C1 segment of cervical spinal cord (tissue), 14 donors: ENCODE measurements around the gene CACTIN.

Experiments used
- DNase-seq, 14 donors: peaks; one replicate each; lab custom pipeline; 2025; lab: John Stamatoyannopoulos, UW

CACTIN gene

GRCh38 chr19:3610745-3611717, 15.6 kb downstream of the CACTIN start:
- no peak for DNase-seq

- DNase-seq: no peak
These were observed 16.5 kb downstream of the CACTIN start for GRCh38 chr19:3609779-3610719.

GRCh38 chr19:3608750-3609322, 17.8 kb downstream of the CACTIN start:
- DNase-seq: no peak

GRCh38 chr19:3608079-3608641, 18.4 kb downstream of the CACTIN start:
- DNase-seq: no peak

DNA sequence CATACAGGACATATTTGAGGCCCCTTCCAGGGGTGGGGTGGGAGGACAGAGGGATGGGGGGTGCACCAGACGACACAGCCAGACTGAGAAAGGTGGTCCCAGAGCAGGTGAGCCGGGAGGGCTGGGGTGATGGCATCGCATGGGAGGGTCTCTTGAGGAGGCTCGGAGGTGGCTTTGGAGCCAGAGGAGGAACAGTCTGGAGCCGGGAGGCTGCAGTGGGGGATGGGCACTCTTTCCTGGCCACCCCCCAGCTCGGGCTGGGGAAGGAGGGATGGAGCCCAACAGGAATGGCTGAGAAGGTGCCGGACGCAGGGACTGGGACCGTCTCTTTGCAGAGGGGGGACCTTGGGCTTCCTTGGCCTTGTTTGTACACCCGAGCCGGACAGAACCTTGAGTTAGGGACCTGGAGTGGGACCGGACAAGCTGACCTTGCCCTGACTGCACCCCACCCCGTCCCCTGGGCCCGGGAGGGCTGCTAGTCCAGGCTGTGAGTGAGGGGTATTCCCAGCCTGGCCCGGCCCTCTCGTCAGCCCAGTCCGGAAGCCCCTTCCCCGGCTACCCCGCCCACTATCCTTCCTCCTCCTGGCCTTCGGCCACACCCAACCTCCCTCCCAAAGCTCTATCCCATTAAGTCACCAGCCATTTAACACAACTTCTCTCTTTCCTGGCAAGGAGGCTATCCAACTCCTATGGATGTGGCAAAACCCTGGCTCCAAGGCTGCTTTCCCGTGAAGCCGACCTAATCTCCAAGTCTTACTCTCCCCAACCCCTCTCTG, 19.1 kb downstream of the CACTIN start:
- DNase-seq: peak in 1 of 14 donors; percentile 31

DNA sequence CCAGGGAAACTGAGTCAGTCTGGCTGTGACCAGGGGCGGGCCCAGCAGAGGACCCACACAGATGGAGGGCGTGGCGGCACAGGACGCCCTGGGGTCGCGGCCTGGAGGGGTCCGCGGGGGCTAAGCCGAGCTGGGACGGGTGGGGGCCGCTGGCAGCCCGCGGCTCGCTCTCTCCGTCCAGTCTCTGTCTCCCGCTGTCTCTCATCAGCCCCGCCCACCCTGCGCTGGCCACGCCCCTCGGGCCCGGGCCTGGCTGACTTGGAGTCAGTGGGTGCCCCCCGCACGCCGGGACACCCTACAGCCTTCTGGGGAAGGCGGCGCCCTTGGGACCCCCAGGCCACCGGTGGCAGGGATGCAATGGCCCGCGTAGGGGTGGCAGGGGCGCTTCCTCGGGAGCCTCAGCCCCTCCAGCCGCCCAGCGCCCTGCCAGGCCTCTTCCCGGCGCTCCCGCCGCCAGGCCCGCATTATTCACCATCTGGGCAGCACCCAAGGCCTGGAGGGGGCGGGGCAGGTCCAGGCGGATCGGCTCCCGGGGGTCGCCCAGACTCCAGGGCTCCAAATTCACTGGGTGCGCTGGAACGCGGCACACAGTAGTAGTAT, 19.8 kb downstream of the CACTIN start, which contains the start of gene TBXA2R:
Gene TBXA2R, minus strand, starts transcription at position 186 of the 600 bp plus-strand sequence. CDS start 6,241 bp downstream, outside the sequence.
- DNase-seq: peak in 6 of 14 donors; percentile 14 to 55 (median 34)

- DNase-seq: no peak
These were observed 20.4 kb downstream of the CACTIN start for GRCh38 chr19:3606174-3606689.

DNA sequence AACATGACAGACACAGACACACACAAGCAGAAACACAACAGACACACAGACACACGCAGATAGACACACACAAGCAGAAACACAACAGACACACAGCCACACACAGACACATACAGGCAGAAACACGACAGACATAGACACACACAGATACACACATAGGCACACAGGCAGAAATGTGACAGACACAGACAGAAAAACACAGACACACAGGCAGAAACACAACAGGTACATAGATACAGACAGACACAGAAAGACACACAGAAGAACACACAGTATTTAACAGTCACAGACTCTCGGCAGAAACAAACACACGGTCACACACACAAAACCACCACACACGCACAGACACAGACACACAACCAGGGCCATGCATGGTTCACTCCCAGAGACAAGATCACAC, 20.8 kb downstream of the CACTIN start:
- no peak for DNase-seq

DNA sequence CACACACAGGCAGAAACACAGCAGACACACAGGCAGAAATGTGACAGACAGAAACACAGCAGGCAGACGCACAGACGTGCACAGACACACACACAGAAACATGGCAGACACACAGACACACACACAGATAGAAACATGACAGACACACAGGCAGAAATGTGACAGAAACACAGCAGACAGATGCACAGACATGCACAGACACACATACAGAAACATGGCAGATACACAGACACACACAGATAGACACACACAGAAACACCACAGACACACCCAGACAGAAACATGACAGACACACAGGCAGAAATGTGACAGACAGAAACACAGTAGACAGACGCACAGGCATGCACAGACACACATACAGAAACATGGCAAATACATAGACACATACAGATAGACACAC, 21.2 kb downstream of the CACTIN start:
- DNase-seq: no peak

GRCh38 chr19:3604987-3605343, 21.6 kb downstream of the CACTIN start:
- no peak for DNase-seq

GRCh38 chr19:3604227-3604986, 22.2 kb downstream of the CACTIN start:
- DNase-seq: no peak

DNA sequence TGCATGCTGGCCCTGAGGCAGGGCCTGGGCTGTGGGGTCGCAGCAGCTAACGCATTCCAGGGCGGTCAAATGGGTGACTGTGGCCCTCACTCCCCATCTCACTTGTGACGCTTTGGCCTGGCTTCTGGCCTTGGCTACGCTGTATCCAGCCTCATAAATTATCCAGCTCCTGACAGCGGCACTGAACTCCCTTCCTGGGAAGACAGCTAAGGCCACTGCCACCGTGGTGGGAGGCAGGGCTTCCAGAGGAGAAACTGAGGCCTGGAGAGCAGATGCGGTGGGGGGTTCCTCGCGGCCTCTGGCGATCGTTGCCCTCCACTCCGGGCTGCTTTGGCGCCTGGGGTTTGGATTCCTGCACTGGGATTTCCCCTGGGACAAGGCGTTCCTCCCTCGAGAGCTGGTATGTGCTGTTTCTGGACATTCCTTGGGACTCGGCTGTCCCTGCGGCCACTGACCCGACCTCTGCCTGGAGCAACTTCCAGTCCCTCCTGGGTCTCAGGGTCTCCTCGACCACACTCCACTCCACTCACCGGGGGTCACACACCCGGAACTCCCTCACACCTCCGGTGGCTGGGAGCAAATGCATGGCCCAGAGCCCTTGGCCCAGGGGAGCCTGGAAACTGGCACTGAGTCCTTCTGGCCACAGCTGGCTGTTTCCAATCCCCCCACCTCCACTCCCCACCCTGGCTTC, 23.3 kb downstream of the CACTIN start:
- DNase-seq: no peak

DNA sequence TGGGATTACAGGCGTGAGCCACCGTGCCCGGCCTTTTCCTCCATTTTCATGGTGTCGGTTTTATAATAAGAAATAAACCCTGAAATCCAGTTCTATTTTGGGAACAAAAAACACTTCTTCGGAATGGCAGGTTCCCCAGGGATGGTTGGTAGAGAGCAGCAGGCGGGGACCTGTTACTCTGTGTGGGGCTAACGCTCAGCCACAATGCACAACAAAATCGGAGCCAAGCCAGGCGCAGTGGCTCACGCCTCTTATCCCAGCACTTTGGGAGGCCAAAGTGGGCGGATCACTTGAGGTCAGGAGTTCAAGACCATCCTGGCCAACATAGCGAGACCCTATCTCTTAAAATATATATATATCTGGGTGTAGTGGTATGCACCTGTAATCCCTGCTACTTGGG, 25.6 kb downstream of the CACTIN start:
- no peak for DNase-seq

DNA sequence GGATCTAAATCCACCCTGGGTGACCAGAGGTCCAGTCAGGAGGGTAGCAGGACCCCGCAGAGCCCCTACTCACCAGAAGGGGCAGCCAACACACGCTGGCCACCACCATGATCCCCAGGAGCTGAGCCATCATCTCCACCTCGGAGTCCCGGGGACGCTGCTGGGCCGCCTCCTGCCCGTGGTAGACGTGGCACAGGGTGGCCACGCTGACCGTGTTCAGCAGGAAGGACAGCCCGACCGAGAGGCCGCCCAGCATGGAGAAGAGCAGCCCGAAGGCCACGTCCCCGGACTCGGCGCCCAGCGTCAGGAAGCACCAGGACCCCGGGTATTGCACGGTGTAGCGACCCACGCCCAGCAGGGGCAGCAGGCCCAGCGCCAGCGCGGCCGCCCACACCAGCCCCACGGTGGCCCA, 26.8 kb downstream of the CACTIN start:
- DNase-seq: no peak

DNA sequence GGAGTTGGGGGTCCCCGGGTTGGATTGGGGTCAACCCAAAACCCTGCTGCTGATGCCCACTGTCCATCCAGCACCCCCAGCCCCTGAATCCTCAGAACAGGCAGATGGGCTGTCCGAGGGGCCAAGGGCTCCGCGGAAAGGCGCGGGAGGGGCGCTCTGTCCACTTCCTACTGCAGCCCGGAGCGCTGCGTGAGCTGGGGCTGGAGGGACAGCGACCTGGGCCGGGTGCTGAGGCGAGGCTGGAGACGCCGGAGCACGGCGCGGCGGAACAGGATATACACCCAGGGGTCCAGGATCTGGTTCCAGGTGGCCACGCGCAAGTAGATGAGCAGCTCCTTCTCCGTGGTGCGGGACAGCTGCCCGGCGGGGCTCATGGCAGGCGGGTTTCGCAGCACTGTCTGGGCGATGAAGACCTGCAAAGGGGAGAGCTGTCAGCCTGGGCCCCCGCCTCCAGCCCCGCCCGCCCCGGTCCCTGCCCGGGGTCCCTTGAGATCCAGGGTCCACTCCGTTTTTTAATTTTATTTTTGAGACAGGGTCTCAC, 31.0 kb downstream of the CACTIN start:
- DNase-seq: no peak

DNA sequence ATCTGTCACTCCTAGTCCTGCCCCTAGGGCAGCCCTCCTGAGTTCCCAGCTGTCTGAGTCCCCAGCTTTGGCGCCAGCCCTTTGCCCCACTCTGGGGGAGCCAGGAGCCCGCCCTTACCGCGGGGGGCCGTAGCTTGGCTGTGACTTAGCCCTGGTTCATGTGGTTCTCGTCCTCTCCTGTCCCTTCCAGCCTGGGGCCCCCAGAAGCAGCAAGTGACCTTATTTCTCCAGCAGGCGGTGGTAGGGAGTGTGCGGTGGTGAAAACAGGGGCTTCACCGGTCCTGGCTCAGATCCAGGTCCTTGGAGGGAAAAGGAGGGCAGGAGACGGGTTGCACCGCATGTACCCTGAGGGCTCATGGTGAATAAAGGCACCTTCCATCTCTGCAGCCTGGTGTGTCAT, 33.4 kb downstream of the CACTIN start:
- DNase-seq: no peak

DNA sequence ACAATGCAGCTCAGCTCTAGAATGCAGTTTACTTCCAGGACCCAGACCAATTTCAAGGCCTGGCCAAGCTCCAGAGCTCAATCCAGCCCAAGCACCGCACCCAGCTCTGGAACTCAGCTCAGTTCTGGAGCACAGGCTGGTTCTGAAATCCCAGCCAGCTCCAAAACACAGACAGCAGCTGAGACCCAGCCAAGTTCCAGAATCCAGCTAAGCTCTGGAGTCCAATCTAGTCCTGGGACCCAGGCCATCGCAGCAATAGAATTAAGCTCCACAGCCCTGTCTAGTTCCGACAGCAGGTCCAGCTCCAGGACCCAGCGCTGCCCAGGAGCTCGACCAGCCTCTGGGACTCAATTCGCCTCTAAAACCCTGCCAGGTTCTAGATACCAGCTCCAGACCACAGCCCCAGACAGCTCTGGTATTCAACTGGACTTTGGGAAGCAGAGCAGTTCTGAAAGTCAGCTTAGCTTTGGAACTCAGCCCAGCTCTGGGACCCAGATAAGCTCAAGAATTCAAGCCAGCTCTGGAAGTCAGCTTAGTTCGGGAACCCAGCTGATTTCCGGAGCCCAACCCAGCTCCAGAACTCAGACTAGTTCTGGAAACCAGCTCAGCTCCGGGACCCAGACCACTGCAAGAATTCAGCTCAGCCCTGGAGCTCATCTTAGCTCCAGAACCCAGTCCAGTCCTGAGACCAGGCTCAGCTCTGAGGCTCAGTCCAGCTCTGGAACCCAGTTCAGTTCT, 34.5 kb downstream of the CACTIN start:
- no peak for DNase-seq
